CD8-positive, alpha-beta memory T cell (primary cell): ENCODE data around the gene BUD23. TPM values are rescaled to one million over a fixed set of nuclear protein-coding genes. Genes with fewer than 3 reads are reported as not detected.

Source experiments
- CTCF ChIA-PET: fragments of 350-600 bp; sonication (Branson Sonifier 250); formaldehyde crosslinking; loops from one replicate; lab custom pipeline; 2021; ENCODE audit warnings: antibody characterized with exemption; lab: Charles Lee
- POLR2A ChIA-PET: fragments of 350-600 bp; sonication (Branson Sonifier 250); formaldehyde crosslinking; loops from one replicate; lab custom pipeline; 2021; ENCODE audit warnings: antibody characterized with exemption; lab: Charles Lee
- DNase-seq, 5 donors: peaks; one replicate each; pipeline versions ENCODE4 v3.0.0 to v3.0.0-alpha.2; 2020 to 2022; ENCODE audit warnings: mixed read lengths in 1 of 5
- H3K27ac ChIP-seq: one replicate; pipeline ENCODE4 v1.7.0; 2013; ENCODE audit warnings: low read depth, mild to moderate bottlenecking, low read length, moderate library complexity
- H3K27me3 ChIP-seq: 2 replicates; pipeline ENCODE4 v1.7.0; 2013; ENCODE audit warnings: low read length, mild to moderate bottlenecking; ENCODE audit not compliant: insufficient read depth, poor library complexity, severe bottlenecking
- H3K36me3 ChIP-seq: 2 replicates; pipeline ENCODE4 v1.7.0; 2013; ENCODE audit warnings: mild to moderate bottlenecking, low read length, moderate library complexity; ENCODE audit not compliant: insufficient read depth
- H3K4me1 ChIP-seq: 2 replicates; pipeline ENCODE4 v1.7.0; 2013; ENCODE audit warnings: mild to moderate bottlenecking, low read length, moderate library complexity; ENCODE audit not compliant: insufficient read depth
- H3K4me3 ChIP-seq: 2 replicates; pipeline ENCODE4 v1.7.0; 2013; ENCODE audit warnings: mild to moderate bottlenecking, low read length
- H3K9me3 ChIP-seq: 2 replicates; pipeline ENCODE4 v1.7.0; 2013; ENCODE audit warnings: mild to moderate bottlenecking, low read length
- H3K27ac Mint-ChIP-seq, 8 donors: one replicate each; pipeline ENCODE4 v1.8.0; 2020 to 2021; ENCODE audit warnings: mixed read lengths in 8 of 8, mild to moderate bottlenecking in 6 of 8, inconsistent platforms in 3 of 8, moderate library complexity in 3 of 8
- H3K27me3 Mint-ChIP-seq, 2 donors: one replicate each; pipeline ENCODE4 v1.8.0; 2020 to 2021; ENCODE audit warnings: mixed read lengths in 2 of 2, mild to moderate bottlenecking in 1 of 2, moderate library complexity in 1 of 2
- H3K36me3 Mint-ChIP-seq, 3 donors: one replicate each; pipeline ENCODE4 v1.8.0; 2020 to 2021; ENCODE audit warnings: mixed read lengths in 3 of 3, inconsistent platforms in 1 of 3, mild to moderate bottlenecking in 1 of 3
- H3K4me1 Mint-ChIP-seq, 3 donors: one replicate each; pipeline ENCODE4 v1.8.0; 2020 to 2021; ENCODE audit warnings: mixed read lengths in 3 of 3, inconsistent platforms in 1 of 3, mild to moderate bottlenecking in 1 of 3
- H3K4me3 Mint-ChIP-seq, 7 donors: one replicate each; pipeline ENCODE4 v1.8.0; 2020 to 2021; ENCODE audit warnings: mixed read lengths in 7 of 7, mild to moderate bottlenecking in 6 of 7, moderate library complexity in 4 of 7, inconsistent platforms in 2 of 7
- H3K9me3 Mint-ChIP-seq, 5 donors: one replicate each; pipeline ENCODE4 v1.8.0; 2020 to 2022; ENCODE audit warnings: mixed read lengths in 5 of 5, mild to moderate bottlenecking in 3 of 5, moderate library complexity in 2 of 5, inconsistent platforms in 1 of 5
- polyA plus RNA-seq: library from polyadenylated mRNA; unstranded; fragments of 300-500 nt; fragmentation: Illumina TruSeq; gene quantifications from one replicate; pipeline ENCODE4 v1.2.3, GENCODE V29; 2021
- total RNA-seq, 2 experiments: library from RNA; stranded (reverse); gene quantifications; one replicate each; pipeline ENCODE4 v1.2.3, GENCODE V29; 2021

BUD23 gene
- total and polyA plus RNA-seq, 3 experiments from 2014 or later, result 102 to 130 (median 113) TPM

DNA sequence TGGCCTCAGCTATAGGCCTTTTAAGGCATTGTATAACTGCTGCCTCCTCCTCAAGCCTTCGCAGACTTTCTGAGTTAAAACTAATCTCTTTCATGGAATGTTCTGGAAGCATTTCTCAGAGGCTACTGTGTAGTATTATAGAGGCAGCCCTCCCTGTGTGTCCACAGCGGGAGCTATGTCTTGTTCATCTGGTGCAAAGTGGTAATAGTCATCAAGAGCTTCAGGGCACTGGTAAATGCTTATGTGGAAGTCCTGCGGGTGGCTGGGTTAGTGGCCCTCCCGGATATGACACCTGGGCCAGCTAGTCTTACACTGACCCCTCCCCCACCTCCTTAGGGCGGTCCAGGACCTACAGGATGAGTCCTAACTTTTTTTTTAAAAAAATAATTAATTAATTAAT lies 57.4 kb downstream of the BUD23 start:
- no peaks in the 10 kb centered on the region for H3K9me3 Mint-ChIP-seq
- Histone ChIP-seq H3K27me3 (no peaks in the 10 kb centered on the region), H3K4me1 (peaks cover 9% of the 10 kb centered on the region), H3K9me3 (no peaks in the 10 kb centered on the region), H3K36me3 (peaks cover 7% of the 10 kb centered on the region), H3K27ac (no peak overlapping the region), H3K4me3 (no peak overlapping the region)
- peaks cover 5 to 16% (median 9%) of the 10 kb centered on the region in 3 donors for H3K4me1 Mint-ChIP-seq
- H3K27ac Mint-ChIP-seq, result peak overlapping the region in 4 of 8 donors; percentile 54 to 73 (median 66)
- peaks cover 0 to 2% of the 10 kb centered on the region in 2 donors for H3K27me3 Mint-ChIP-seq
- POLR2A ChIA-PET, result no interaction called here
- peak overlapping the region; percentile 23 to 90 (median 40) for H3K4me3 Mint-ChIP-seq
- H3K36me3 Mint-ChIP-seq, result peaks cover 0 to 10% (median 0%) of the 10 kb centered on the region in 3 donors
- CTCF ChIA-PET, result interaction anchor here (0.9 to 9.3 kb wide), 2 partner anchors 134 to 175 kb away, joined by 3 to 104 read pairs; no protein-coding TSS in a partner anchor
- no peak for DNase-seq

DNA sequence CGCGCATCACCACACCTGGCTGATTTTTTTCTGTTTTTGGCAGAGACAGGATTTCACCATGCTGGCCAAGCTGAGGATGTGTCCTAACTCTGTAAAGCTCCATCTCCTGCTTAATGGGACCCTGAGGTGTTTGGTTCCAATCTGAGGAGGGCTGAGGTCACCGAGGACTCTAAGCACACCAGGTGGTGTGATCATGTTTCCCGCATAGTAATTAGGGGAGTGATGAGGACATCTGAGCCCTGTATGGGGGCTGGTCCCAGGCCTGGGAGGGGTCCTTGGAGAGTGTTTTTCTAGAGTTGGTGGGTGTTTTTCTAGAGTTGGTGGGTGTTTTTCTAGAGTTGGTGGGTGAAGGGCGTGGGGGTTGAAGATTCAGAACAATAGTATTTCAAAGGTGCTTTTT lies 58.2 kb downstream of the BUD23 start:
- POLR2A ChIA-PET, result no interaction called here
- H3K4me1 ChIP-seq, result peaks cover 9% of the 10 kb centered on the region
- no peaks in the 10 kb centered on the region for H3K9me3 ChIP-seq
- peaks cover 0 to 7% (median 0%) of the 10 kb centered on the region in 3 donors for H3K36me3 Mint-ChIP-seq
- H3K27ac ChIP-seq, result no peak overlapping the region
- H3K27ac Mint-ChIP-seq, result peak overlapping the region in 3 of 8 donors; percentile 17 to 60 (median 19)
- H3K4me3 Mint-ChIP-seq, result peak overlapping the region in 1 of 7 donors; percentile 2
- H3K27me3 ChIP-seq, result no peaks in the 10 kb centered on the region
- peaks cover 7% of the 10 kb centered on the region for H3K36me3 ChIP-seq
- H3K27me3 Mint-ChIP-seq, result peaks cover 0 to 2% of the 10 kb centered on the region in 2 donors
- peaks cover 5 to 16% (median 9%) of the 10 kb centered on the region in 3 donors for H3K4me1 Mint-ChIP-seq
- no peak overlapping the region for H3K4me3 ChIP-seq
- CTCF ChIA-PET, result no interaction called here
- no peaks in the 10 kb centered on the region for H3K9me3 Mint-ChIP-seq
- DNase-seq, result no peak

DNA sequence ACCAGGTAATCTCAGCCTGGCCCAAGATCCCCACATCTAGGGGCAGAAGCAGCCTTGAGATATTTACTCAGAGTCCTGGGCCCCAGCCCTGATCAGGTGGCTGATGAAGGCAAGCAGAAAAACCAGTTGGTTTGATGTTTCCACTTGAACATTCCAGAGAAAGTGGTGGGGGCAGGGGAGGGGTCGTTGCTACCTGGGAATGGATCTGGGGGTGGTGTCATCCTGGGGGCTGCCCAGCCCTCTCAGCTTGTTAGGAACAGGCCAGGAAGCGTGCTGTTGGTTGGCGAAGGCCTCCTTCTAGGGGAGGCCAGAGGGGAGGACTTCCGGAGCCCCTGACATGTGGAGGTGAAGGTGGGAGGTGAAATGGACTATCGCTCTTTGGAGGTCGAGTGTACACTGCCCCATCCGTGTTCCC lies 58.9 kb downstream of the BUD23 start:
- DNase-seq, result no peak
- Mint-ChIP-seq H3K36me3 (no peaks in the 10 kb centered on the region), H3K4me3 (no peak overlapping the region), H3K4me1 (peaks cover 5 to 14% (median 7%) of the 10 kb centered on the region in 3 donors), H3K9me3 (no peaks in the 10 kb centered on the region), H3K27ac (peak overlapping the region in 1 of 8 donors; percentile 93), H3K27me3 (peaks cover 0 to 2% of the 10 kb centered on the region in 2 donors)
- Histone ChIP-seq H3K9me3 (no peaks in the 10 kb centered on the region), H3K36me3 (peaks cover 2% of the 10 kb centered on the region), H3K4me3 (no peak overlapping the region), H3K27ac (no peak overlapping the region), H3K4me1 (peaks cover 9% of the 10 kb centered on the region), H3K27me3 (no peaks in the 10 kb centered on the region)
- ChIA-PET CTCF (no interaction called here), POLR2A (no interaction called here)

DNA sequence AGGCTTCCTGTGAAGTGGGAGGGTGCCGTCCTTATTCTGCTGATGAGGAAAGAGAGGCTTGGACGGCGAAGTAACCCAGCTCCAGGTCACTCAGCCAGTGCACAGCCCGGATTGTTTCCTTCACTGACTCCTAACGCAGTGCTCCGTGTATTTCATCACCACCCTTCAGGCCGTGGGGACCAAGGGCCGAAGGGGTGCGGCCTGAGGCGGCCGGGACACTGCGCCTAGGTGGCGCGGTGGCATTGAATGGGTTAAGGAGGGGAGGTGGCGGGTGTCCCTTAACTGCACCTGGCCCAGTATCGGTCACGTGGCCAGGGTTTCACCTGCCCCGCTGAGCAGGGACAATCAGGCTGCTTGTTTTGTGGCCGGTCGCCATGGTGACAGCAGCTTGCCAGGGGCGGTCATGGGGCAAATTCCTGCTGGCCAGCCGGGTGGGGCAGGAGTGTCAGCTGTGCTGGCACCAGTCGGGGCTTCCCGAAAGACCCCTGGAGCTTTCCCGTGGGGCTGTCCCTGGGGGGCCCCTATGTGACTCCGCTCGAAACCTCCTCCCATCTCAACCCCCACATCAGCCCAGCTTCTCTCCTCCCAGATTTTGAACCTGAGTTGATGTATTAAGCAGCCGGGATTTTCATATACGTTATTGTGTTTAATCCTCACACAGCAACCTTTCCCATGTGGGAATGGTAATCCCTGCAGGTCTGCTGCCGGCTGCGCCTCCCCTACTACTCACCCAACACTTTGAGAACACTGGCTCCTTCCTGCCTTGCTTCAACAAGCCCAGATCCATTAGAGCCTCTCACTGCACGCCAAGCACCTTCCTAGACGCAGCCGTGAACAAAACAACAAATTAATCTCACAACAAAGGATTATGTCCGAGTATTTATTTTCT lies 59.6 kb downstream of the BUD23 start:
- Histone ChIP-seq H3K36me3 (no peaks in the 10 kb centered on the region), H3K4me1 (peaks cover 5% of the 10 kb centered on the region), H3K9me3 (no peaks in the 10 kb centered on the region), H3K4me3 (no peak overlapping the region), H3K27me3 (no peaks in the 10 kb centered on the region), H3K27ac (no peak overlapping the region)
- peaks cover 0 to 2% of the 10 kb centered on the region in 2 donors for H3K27me3 Mint-ChIP-seq
- H3K4me3 Mint-ChIP-seq, result no peak overlapping the region
- H3K4me1 Mint-ChIP-seq, result peaks cover under 1 to 8% (median 2%) of the 10 kb centered on the region in 3 donors
- H3K27ac Mint-ChIP-seq, result peak overlapping the region in 1 of 8 donors; percentile 12
- no peaks in the 10 kb centered on the region for H3K9me3 Mint-ChIP-seq
- CTCF ChIA-PET, result no interaction called here
- POLR2A ChIA-PET, result no interaction called here
- no peaks in the 10 kb centered on the region for H3K36me3 Mint-ChIP-seq
- no peak for DNase-seq

DNA sequence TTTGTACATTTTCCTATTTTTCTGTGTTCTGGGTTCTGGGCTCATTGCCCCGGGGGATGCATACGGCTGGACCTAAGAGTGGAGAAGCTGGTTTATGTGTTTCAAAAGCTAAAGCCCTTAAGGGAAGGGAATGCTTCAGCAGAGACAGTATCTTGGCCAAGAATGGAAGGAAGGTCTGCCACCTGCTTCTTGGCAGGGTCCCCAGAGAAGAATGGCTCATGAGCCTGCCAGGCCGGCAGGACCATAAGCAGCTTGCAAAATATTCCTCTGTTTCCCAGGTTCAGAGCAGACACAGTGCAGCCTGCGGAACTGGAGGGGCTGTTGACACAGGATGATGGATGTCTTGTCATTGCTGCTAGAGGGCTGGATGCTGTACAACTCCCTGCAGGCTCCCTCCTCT lies 63.0 kb downstream of the BUD23 start:
- Histone ChIP-seq H3K27ac (no peak overlapping the region), H3K4me1 (no peaks in the 10 kb centered on the region), H3K27me3 (no peaks in the 10 kb centered on the region), H3K4me3 (no peak overlapping the region), H3K36me3 (no peaks in the 10 kb centered on the region), H3K9me3 (no peaks in the 10 kb centered on the region)
- Mint-ChIP-seq H3K27ac (no peak overlapping the region), H3K4me1 (no peaks in the 10 kb centered on the region), H3K4me3 (no peak overlapping the region), H3K27me3 (peaks cover 5 to 16% of the 10 kb centered on the region in 2 donors), H3K9me3 (no peaks in the 10 kb centered on the region), H3K36me3 (no peaks in the 10 kb centered on the region)
- no peak for DNase-seq
- ChIA-PET CTCF (no interaction called here), POLR2A (no interaction called here)

Other genes with a start within 250 kb of the BUD23 start
- gene FZD9, start 249.8 kb upstream of the BUD23 start, total RNA-seq, result under 1 TPM; 0.09 to 0.38 TPM
- gene FZD9, start 249.8 kb upstream of the BUD23 start, polyA plus RNA-seq, result not detected
- 100 to 1,000 TPM; 112 to 118 TPM for gene BAZ1B, start 161.3 kb upstream of the BUD23 start, total RNA-seq
- 31.1 TPM for gene BAZ1B, start 161.3 kb upstream of the BUD23 start, polyA plus RNA-seq
- 10 to 100 TPM; 68.9 to 72.6 TPM for gene BCL7B, start 125.9 kb upstream of the BUD23 start, total RNA-seq
- 101 TPM for gene BCL7B, start 125.9 kb upstream of the BUD23 start, polyA plus RNA-seq
- gene TBL2, start 105.0 kb upstream of the BUD23 start, total RNA-seq, result 10 to 100 TPM; 29.1 to 31.3 TPM
- gene TBL2, start 105.0 kb upstream of the BUD23 start, polyA plus RNA-seq, result 17.0 TPM
- gene MLXIPL, start 59.1 kb upstream of the BUD23 start, total RNA-seq, result not detected
- not detected for gene MLXIPL, start 59.1 kb upstream of the BUD23 start, polyA plus RNA-seq
- gene VPS37D, start 15.8 kb upstream of the BUD23 start, total RNA-seq, result under 1 TPM in 1 of 2 experiments, not detected in 1; 0.18 TPM
- 0.17 TPM for gene VPS37D, start 15.8 kb upstream of the BUD23 start, polyA plus RNA-seq
- 10 to 100 TPM; 10.9 to 12.4 TPM for gene DNAJC30, start 144 bp upstream of the BUD23 start, total RNA-seq
- 10.0 TPM for gene DNAJC30, start 144 bp upstream of the BUD23 start, polyA plus RNA-seq
- 10 to 100 TPM; 18.4 to 18.8 TPM for gene STX1A, start 36.1 kb downstream of the BUD23 start, total RNA-seq
- gene STX1A, start 36.1 kb downstream of the BUD23 start, polyA plus RNA-seq, result 1.5 TPM
- 10 to 100 TPM; 23.2 to 26.5 TPM for gene ABHD11, start 55.2 kb downstream of the BUD23 start, total RNA-seq
- gene ABHD11, start 55.2 kb downstream of the BUD23 start, polyA plus RNA-seq, result 13.1 TPM
- gene CLDN3, start 86.7 kb downstream of the BUD23 start, total RNA-seq, result not detected
- not detected for gene CLDN3, start 86.7 kb downstream of the BUD23 start, polyA plus RNA-seq
- under 1 TPM in 1 of 2 experiments, not detected in 1; 0.15 TPM for gene CLDN4, start 147.4 kb downstream of the BUD23 start, total RNA-seq
- not detected for gene CLDN4, start 147.4 kb downstream of the BUD23 start, polyA plus RNA-seq
- not detected for gene METTL27, start 158.9 kb downstream of the BUD23 start, total RNA-seq
- gene METTL27, start 158.9 kb downstream of the BUD23 start, polyA plus RNA-seq, result not detected
- gene TMEM270, start 177.6 kb downstream of the BUD23 start, total RNA-seq, result not detected
- gene TMEM270, start 177.6 kb downstream of the BUD23 start, polyA plus RNA-seq, result not detected